NB4 (cell line): ENCODE results near the gene GP1BA.

Experiments used
- TF ChIP-seq, protein P1 (sequence below): IDR thresholded peaks from one replicate; pipeline ENCODE4 v1.5.1; 2012; ENCODE audit warnings: low read depth, low read length
- TF ChIP-seq, protein P2 (sequence below): IDR thresholded peaks from 2 replicates; pipeline ENCODE4 v1.6.1; 2011; ENCODE audit warnings: low read depth, low read length

DNA sequence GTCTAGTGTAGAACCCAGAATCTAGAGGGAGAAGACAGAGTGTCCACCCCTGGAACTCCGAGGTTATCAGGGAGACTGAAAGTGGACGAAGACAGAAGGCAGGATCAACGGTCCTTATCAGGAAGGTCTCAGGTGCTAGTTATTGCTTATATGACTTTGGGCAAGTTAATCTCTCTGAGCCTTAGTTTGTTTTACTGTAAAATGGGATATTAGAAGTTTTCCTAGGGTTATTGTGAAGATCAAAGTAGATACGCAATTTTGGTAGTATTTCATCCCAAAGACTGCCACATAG, 9.2 kb downstream of the GP1BA start:
- TF ChIP-seq, protein P1, sequence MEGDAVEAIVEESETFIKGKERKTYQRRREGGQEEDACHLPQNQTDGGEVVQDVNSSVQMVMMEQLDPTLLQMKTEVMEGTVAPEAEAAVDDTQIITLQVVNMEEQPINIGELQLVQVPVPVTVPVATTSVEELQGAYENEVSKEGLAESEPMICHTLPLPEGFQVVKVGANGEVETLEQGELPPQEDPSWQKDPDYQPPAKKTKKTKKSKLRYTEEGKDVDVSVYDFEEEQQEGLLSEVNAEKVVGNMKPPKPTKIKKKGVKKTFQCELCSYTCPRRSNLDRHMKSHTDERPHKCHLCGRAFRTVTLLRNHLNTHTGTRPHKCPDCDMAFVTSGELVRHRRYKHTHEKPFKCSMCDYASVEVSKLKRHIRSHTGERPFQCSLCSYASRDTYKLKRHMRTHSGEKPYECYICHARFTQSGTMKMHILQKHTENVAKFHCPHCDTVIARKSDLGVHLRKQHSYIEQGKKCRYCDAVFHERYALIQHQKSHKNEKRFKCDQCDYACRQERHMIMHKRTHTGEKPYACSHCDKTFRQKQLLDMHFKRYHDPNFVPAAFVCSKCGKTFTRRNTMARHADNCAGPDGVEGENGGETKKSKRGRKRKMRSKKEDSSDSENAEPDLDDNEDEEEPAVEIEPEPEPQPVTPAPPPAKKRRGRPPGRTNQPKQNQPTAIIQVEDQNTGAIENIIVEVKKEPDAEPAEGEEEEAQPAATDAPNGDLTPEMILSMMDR = no peak
- TF ChIP-seq, protein P2, sequence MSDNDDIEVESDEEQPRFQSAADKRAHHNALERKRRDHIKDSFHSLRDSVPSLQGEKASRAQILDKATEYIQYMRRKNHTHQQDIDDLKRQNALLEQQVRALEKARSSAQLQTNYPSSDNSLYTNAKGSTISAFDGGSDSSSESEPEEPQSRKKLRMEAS = no peak
